ENCODE data around the gene CNGB1. TPM values are rescaled to one million over a fixed set of nuclear protein-coding genes. Genes with fewer than 3 reads are reported as not detected.

CNGB1 gene
- total and polyA plus RNA-seq, 2 experiments from 2014 or later, result not detected

- no peaks in the 10 kb centered on the region for H4K20me1 ChIP-seq (ENCODE audit: insufficient read depth, poor library complexity, severe bottlenecking)
- 74% methylated on average over 9 of the region's 9 CpGs for WGBS (ENCODE audit: low lambda C conversion rate, missing lambda C conversion rate)
- H3K27ac ChIP-seq, result no peak overlapping the region
- H3K4me3 ChIP-seq, result no peak overlapping the region
- H3K79me2 ChIP-seq, result no peaks in the 10 kb centered on the region
- TF ChIP-seq EZH2 (IDR thresholded peaks at IDR 0.05; ENCODE audit: borderline replicate concordance) (no peak), CTCF (IDR thresholded peaks at IDR 0.05; ENCODE audit: poor library complexity) (no peak), EZH2phosphoT487 (IDR thresholded peaks at IDR 0.05; ENCODE audit: low read depth, severe bottlenecking, unreplicated experiment) (no peak)
- no peaks in the 10 kb centered on the region for H3K36me3 ChIP-seq (replicated peaks; ENCODE audit: insufficient read depth, low read depth)
- no peak for DNase-seq (ENCODE audit: low spot score)
- no peaks in the 10 kb centered on the region for H3K4me1 ChIP-seq (ENCODE audit: insufficient read depth)
- H3K4me2 ChIP-seq, result no peak overlapping the region
- no peaks in the 10 kb centered on the region for H3K27me3 ChIP-seq
- H2AFZ ChIP-seq, result no peak overlapping the region
- no peaks in the 10 kb centered on the region for H3K9me3 ChIP-seq (ENCODE audit: low read depth)
- H3K9me2 ChIP-seq (replicated peaks; ENCODE audit: insufficient read depth), result no peaks in the 10 kb centered on the region
Measured at GRCh38 chr16:57915267-57915666, 55.7 kb downstream of the CNGB1 start.

- Histone ChIP-seq H3K79me2 (no peaks in the 10 kb centered on the region), H3K27me3 (no peaks in the 10 kb centered on the region), H3K9me3 (ENCODE audit: low read depth) (no peaks in the 10 kb centered on the region), H2AFZ (no peak overlapping the region), H4K20me1 (ENCODE audit: insufficient read depth, poor library complexity, severe bottlenecking) (no peaks in the 10 kb centered on the region), H3K27ac (no peak overlapping the region), H3K4me2 (no peak overlapping the region), H3K4me1 (ENCODE audit: insufficient read depth) (no peaks in the 10 kb centered on the region), H3K4me3 (no peak overlapping the region), H3K36me3 (replicated peaks; ENCODE audit: insufficient read depth, low read depth) (no peaks in the 10 kb centered on the region), H3K9me2 (replicated peaks; ENCODE audit: insufficient read depth) (no peaks in the 10 kb centered on the region)
- TF ChIP-seq CTCF (IDR thresholded peaks at IDR 0.05; ENCODE audit: poor library complexity) (no peak), EZH2phosphoT487 (IDR thresholded peaks at IDR 0.05; ENCODE audit: low read depth, severe bottlenecking, unreplicated experiment) (no peak), EZH2 (IDR thresholded peaks at IDR 0.05; ENCODE audit: borderline replicate concordance) (no peak)
- no peak for DNase-seq (ENCODE audit: low spot score)
- WGBS (ENCODE audit: low lambda C conversion rate, missing lambda C conversion rate), result 85% methylated on average over 9 of the region's 9 CpGs
Measured at GRCh38 chr16:57914244-57915173, 56.4 kb downstream of the CNGB1 start.

GRCh38 chr16:57912529-57913260 is 58.2 kb downstream of the CNGB1 start:
- Histone ChIP-seq H3K27me3 (no peaks in the 10 kb centered on the region), H3K79me2 (no peaks in the 10 kb centered on the region), H3K27ac (no peak overlapping the region), H3K4me2 (no peak overlapping the region), H3K4me3 (no peak overlapping the region), H3K9me3 (ENCODE audit: low read depth) (no peaks in the 10 kb centered on the region), H2AFZ (no peak overlapping the region), H4K20me1 (ENCODE audit: insufficient read depth, poor library complexity, severe bottlenecking) (no peaks in the 10 kb centered on the region), H3K36me3 (replicated peaks; ENCODE audit: insufficient read depth, low read depth) (no peaks in the 10 kb centered on the region), H3K9me2 (replicated peaks; ENCODE audit: insufficient read depth) (no peaks in the 10 kb centered on the region), H3K4me1 (ENCODE audit: insufficient read depth) (no peaks in the 10 kb centered on the region)
- no peak for DNase-seq (ENCODE audit: low spot score)
- WGBS (ENCODE audit: low lambda C conversion rate, missing lambda C conversion rate), result 85% methylated on average over 16 of the region's 16 CpGs
- TF ChIP-seq EZH2 (IDR thresholded peaks at IDR 0.05; ENCODE audit: borderline replicate concordance), result no peak
- TF ChIP-seq EZH2phosphoT487 (IDR thresholded peaks at IDR 0.05; ENCODE audit: low read depth, severe bottlenecking, unreplicated experiment), result no peak
- no peak for TF ChIP-seq CTCF (IDR thresholded peaks at IDR 0.05; ENCODE audit: poor library complexity)
